HL-60 (cell line): Measurements from ENCODE around the gene WWC1.
"Not testable (repeated sequence)": the region's sequence is repeated elsewhere in the genome, so short reads cannot be mapped to it uniquely, and the experiment has no call there.

Experiments used
- DNase-seq, 2 experiments: peaks; one replicate each; pipeline ENCODE4 v3.0.0-alpha.2; 2010 to 2020; ENCODE audit warnings: low read depth in 1 of 2, low spot score in 1 of 2
- H3K27ac ChIP-seq: fragments of 250-450 bp; sonication (Bioruptor Pico); replicated peaks from 2 replicates; pipeline ENCODE4 v1.5.1; 2020; ENCODE audit warnings: mild to moderate bottlenecking, moderate library complexity
- H3K27me3 ChIP-seq: fragments of 250-450 bp; sonication (Bioruptor Pico); 2 replicates; pipeline ENCODE4 v1.5.1; 2021; ENCODE audit warnings: mild to moderate bottlenecking, moderate library complexity; ENCODE audit not compliant: insufficient read depth, poor library complexity, severe bottlenecking
- H3K4me3 ChIP-seq: replicated peaks from 2 replicates; pipeline ENCODE4 v1.5.1; 2011; ENCODE audit warnings: mild to moderate bottlenecking, control low read depth, low read length; ENCODE audit not compliant: insufficient read depth
- GABPA ChIP-seq: IDR thresholded peaks from 2 replicates; pipeline ENCODE4 v1.6.1; 2012; ENCODE audit warnings: low read depth
- POLR2AphosphoS5 ChIP-seq: IDR thresholded peaks from 2 replicates; pipeline ENCODE4 v1.6.1; 2012; ENCODE audit warnings: low read depth
- REST ChIP-seq: IDR thresholded peaks from 2 replicates; pipeline ENCODE4 v1.6.1; 2012; ENCODE audit warnings: low read depth; ENCODE audit not compliant: insufficient replicate concordance
- SPI1 ChIP-seq: IDR thresholded peaks from 2 replicates; pipeline ENCODE4 v1.6.1; 2012; ENCODE audit warnings: low read depth, mild to moderate bottlenecking, borderline replicate concordance
- TF ChIP-seq, protein P1 (sequence below): IDR thresholded peaks from one replicate; pipeline ENCODE4 v1.5.1; 2011; ENCODE audit warnings: low read length, control low read depth, inconsistent platforms; ENCODE audit not compliant: insufficient read depth

WWC1 gene

DNA sequence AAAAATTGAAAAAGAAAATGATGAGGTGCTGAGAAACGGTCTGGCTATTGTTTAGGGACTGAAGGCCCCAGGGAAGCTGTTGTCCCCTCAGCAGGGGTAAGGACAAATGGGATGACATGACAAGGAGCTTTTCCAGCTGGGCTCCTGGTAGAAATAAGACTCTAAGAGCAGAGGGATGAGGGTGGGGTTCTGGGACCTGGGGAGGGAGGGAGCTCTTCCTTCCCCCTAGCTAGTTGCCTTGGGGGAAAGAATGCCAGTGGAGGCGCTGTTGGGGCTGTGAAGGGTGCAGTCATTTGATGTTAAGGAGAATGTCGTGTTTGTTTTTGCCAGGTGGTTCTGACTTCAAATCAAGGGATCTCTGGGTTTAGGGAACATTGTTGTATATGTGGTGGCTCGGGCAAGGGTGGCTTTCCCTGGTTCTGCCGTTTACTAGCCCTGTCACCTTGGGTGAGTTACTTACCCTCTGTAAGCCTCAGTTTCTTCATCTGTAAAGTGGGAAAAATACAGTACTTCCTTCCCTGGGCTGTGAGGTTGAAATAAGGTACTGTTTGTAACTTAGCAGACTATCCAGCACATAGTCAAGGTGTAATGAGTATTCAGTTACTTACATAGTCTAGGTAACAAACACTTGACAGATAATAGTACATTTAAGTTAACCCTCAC, 47.8 kb downstream of the WWC1 start:
- Histone ChIP-seq H3K27me3 (no peaks in the 10 kb centered on the region), H3K27ac (no peak overlapping the region), H3K4me3 (no peak overlapping the region)
- DNase-seq = no peak
- TF ChIP-seq, protein P1, sequence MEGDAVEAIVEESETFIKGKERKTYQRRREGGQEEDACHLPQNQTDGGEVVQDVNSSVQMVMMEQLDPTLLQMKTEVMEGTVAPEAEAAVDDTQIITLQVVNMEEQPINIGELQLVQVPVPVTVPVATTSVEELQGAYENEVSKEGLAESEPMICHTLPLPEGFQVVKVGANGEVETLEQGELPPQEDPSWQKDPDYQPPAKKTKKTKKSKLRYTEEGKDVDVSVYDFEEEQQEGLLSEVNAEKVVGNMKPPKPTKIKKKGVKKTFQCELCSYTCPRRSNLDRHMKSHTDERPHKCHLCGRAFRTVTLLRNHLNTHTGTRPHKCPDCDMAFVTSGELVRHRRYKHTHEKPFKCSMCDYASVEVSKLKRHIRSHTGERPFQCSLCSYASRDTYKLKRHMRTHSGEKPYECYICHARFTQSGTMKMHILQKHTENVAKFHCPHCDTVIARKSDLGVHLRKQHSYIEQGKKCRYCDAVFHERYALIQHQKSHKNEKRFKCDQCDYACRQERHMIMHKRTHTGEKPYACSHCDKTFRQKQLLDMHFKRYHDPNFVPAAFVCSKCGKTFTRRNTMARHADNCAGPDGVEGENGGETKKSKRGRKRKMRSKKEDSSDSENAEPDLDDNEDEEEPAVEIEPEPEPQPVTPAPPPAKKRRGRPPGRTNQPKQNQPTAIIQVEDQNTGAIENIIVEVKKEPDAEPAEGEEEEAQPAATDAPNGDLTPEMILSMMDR = no peak
- TF ChIP-seq POLR2AphosphoS5 = no peak
- no peak for TF ChIP-seq GABPA
- no peak for TF ChIP-seq SPI1
- no peak for TF ChIP-seq REST

DNA sequence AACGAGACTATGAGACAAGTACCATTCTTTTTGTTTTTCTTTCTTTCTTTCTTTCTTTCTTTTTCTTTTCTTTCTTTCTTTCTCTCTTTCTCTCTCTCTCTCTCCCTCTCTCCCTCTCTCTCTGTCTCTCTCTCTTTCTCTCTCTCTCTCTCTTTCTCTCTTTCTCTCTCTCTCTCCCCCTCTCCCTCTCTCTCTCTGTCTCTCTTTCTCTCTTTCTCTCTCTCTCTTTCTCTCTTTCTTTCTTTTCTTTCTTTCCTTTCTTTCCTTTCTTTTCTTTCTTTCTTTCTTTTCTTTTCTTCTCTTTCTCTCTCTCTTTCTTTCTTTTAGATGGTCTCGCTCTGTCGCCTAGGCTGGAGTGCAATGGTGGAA, 48.3 kb downstream of the WWC1 start:
- H3K27ac ChIP-seq, H3K27me3 ChIP-seq, DNase-seq, H3K4me3 ChIP-seq: not testable (repeated sequence)

DNA sequence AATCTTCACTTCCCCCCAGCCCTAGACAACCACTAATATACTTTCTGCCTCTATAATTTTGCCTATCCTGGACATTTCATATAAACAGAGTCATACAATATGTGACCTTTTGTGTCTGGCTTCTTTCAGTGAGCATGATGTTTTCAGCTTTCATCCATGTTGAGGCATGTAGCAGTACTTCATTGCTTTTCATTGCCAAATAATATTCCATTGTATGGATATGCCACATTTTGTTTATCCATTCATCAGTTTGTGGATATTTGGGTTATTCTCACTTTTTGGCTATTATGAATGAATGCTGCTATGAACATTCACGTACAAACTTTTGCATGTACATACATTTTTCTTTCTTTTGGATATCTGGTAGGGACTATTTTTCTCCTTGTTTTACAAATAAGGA, 49.0 kb downstream of the WWC1 start:
- DNase-seq = no peak
- no peak for TF ChIP-seq REST
- no peak for TF ChIP-seq GABPA
- no peak for TF ChIP-seq POLR2AphosphoS5
- no peak for TF ChIP-seq SPI1
- TF ChIP-seq, protein P1 = no peak
- Histone ChIP-seq H3K27ac (no peak overlapping the region), H3K4me3 (no peak overlapping the region), H3K27me3 (no peaks in the 10 kb centered on the region)

- DNase-seq = no peak
- TF ChIP-seq SPI1 (no peak), REST (no peak), GABPA (no peak), POLR2AphosphoS5 (no peak)
- TF ChIP-seq, protein P1 = no peak
- Histone ChIP-seq H3K27me3 (no peaks in the 10 kb centered on the region), H3K27ac (no peak overlapping the region), H3K4me3 (no peak overlapping the region)
These were observed 49.7 kb downstream of the WWC1 start for GRCh38 chr5:168341178-168341577.
